Suprapubic skin (tissue), 4 donors: ENCODE results near the gene ENOX2. TPM values are rescaled to one million over a fixed set of nuclear protein-coding genes. Genes with fewer than 3 reads are reported as not detected.

Experiments used
- DNase-seq, 2 donors: peaks; one replicate each; pipeline ENCODE4 v3.0.0-alpha.2; 2019; ENCODE audit warnings: low spot score in 2 of 2
- H3K27ac ChIP-seq: fragments of 200-600 bp; sonication (generic); one replicate; pipeline ENCODE4 v1.5.1; 2019
- H3K27me3 ChIP-seq: fragments of 200-600 bp; sonication (generic); one replicate; pipeline ENCODE4 v1.5.1; 2019
- H3K36me3 ChIP-seq: fragments of 200-600 bp; sonication (generic); one replicate; pipeline ENCODE4 v1.5.1; 2019
- H3K4me1 ChIP-seq: fragments of 200-600 bp; sonication (generic); one replicate; pipeline ENCODE4 v1.5.1; 2019
- H3K4me3 ChIP-seq: fragments of 200-600 bp; sonication (generic); one replicate; pipeline ENCODE4 v1.5.1; 2019; ENCODE audit warnings: mild to moderate bottlenecking
- H3K9me3 ChIP-seq: fragments of 200-600 bp; sonication (generic); one replicate; pipeline ENCODE4 v1.5.1; 2019
- EP300 ChIP-seq: sonication (generic); formaldehyde crosslinking; IDR thresholded peaks from one replicate; pipeline ENCODE4 v1.6.1; 2017; ENCODE audit warnings: antibody characterized with exemption
- POLR2A ChIP-seq, 2 donors: fragments of 450-650 bp; IDR thresholded peaks; one replicate each; pipeline ENCODE4 v1.6.1; 2017; ENCODE audit warnings: antibody characterized with exemption in 2 of 2, mild to moderate bottlenecking in 2 of 2, moderate library complexity in 2 of 2
- POLR2AphosphoS5 ChIP-seq, 3 donors: sonication (generic); formaldehyde crosslinking; IDR thresholded peaks; one replicate each; pipeline ENCODE4 v1.6.1; 2017; ENCODE audit warnings: antibody characterized with exemption in 3 of 3
- WGBS: methylation state at CpG from one replicate; pipeline ENCODE4 v1.1.5; 2018; 5-methylcytosine and 5-hydroxymethylcytosine counted together
- total RNA-seq, 4 donors: library from RNA; depleted of rRNA; stranded (reverse); fragments of >200 nt; gene quantifications; one replicate each; pipeline ENCODE4 v1.1.0, GENCODE V29; 2016
- TF ChIP-seq, protein P1 (sequence below), 2 donors: fragments of 200-600 bp in 1 of 2; fragments of 450-650 bp in 1 of 2; sonication (generic) in 1 of 2; IDR thresholded peaks; one replicate each; pipeline ENCODE4 v1.5.1; 2016 to 2019; ENCODE audit warnings: antibody characterized with exemption in 2 of 2, mild to moderate bottlenecking in 1 of 2, moderate library complexity in 1 of 2

Gene ENOX2
- total RNA-seq, 4 donors from 2014 or later = 9.6 to 11.1 (median 10.7) TPM

GRCh38 chrX:130771230-130771629 lies 131.8 kb downstream of the ENOX2 start:
- Histone ChIP-seq H3K4me3 (no peak overlapping the region), H3K27ac (no peak overlapping the region)
- 60% methylated on average over 2 of the region's 2 CpGs for WGBS

GRCh38 chrX:130770615-130771014 lies 132.4 kb downstream of the ENOX2 start:
- H3K4me1 ChIP-seq = no peaks in the 10 kb centered on the region

More at GRCh38 chrX:130771230-130771629, 131.8 kb downstream of the ENOX2 start:
- TF ChIP-seq, protein P1, sequence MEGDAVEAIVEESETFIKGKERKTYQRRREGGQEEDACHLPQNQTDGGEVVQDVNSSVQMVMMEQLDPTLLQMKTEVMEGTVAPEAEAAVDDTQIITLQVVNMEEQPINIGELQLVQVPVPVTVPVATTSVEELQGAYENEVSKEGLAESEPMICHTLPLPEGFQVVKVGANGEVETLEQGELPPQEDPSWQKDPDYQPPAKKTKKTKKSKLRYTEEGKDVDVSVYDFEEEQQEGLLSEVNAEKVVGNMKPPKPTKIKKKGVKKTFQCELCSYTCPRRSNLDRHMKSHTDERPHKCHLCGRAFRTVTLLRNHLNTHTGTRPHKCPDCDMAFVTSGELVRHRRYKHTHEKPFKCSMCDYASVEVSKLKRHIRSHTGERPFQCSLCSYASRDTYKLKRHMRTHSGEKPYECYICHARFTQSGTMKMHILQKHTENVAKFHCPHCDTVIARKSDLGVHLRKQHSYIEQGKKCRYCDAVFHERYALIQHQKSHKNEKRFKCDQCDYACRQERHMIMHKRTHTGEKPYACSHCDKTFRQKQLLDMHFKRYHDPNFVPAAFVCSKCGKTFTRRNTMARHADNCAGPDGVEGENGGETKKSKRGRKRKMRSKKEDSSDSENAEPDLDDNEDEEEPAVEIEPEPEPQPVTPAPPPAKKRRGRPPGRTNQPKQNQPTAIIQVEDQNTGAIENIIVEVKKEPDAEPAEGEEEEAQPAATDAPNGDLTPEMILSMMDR (IDR thresholded peaks at IDR 0.05) = no peak
- TF ChIP-seq POLR2AphosphoS5 (IDR thresholded peaks at IDR 0.05) (no peak), POLR2A (IDR thresholded peaks at IDR 0.05) (no peak), EP300 (no peak)
- DNase-seq = no peak
- H3K4me1 ChIP-seq = no peaks in the 10 kb centered on the region
- H3K9me3 ChIP-seq = no peaks in the 10 kb centered on the region
- no peaks in the 10 kb centered on the region for H3K27me3 ChIP-seq
- H3K36me3 ChIP-seq = no peaks in the 10 kb centered on the region

GRCh38 chrX:130769835-130770234 lies 133.2 kb downstream of the ENOX2 start:
- no peaks in the 10 kb centered on the region for H3K27me3 ChIP-seq
- no peak overlapping the region for H3K27ac ChIP-seq
- no peak for DNase-seq
- no peaks in the 10 kb centered on the region for H3K36me3 ChIP-seq
- WGBS = 59% methylated on average over 4 of the region's 4 CpGs
- H3K4me1 ChIP-seq = no peaks in the 10 kb centered on the region
- no peaks in the 10 kb centered on the region for H3K9me3 ChIP-seq
- H3K4me3 ChIP-seq = no peak overlapping the region
- TF ChIP-seq, protein P1 (IDR thresholded peaks at IDR 0.05) = no peak
- TF ChIP-seq EP300 = no peak
- TF ChIP-seq POLR2A (IDR thresholded peaks at IDR 0.05) = no peak
- TF ChIP-seq POLR2AphosphoS5 (IDR thresholded peaks at IDR 0.05) = no peak

More at GRCh38 chrX:130770615-130771014, 132.4 kb downstream of the ENOX2 start:
- Histone ChIP-seq H3K4me3 (no peak overlapping the region), H3K36me3 (no peaks in the 10 kb centered on the region), H3K27ac (no peak overlapping the region), H3K27me3 (no peaks in the 10 kb centered on the region), H3K9me3 (no peaks in the 10 kb centered on the region)
- DNase-seq = no peak
- TF ChIP-seq POLR2A (IDR thresholded peaks at IDR 0.05) = no peak
- TF ChIP-seq POLR2AphosphoS5 (IDR thresholded peaks at IDR 0.05) = no peak
- TF ChIP-seq, protein P1 (IDR thresholded peaks at IDR 0.05) = no peak
- no peak for TF ChIP-seq EP300
- 49% methylated on average over 3 of the region's 3 CpGs for WGBS

DNA sequence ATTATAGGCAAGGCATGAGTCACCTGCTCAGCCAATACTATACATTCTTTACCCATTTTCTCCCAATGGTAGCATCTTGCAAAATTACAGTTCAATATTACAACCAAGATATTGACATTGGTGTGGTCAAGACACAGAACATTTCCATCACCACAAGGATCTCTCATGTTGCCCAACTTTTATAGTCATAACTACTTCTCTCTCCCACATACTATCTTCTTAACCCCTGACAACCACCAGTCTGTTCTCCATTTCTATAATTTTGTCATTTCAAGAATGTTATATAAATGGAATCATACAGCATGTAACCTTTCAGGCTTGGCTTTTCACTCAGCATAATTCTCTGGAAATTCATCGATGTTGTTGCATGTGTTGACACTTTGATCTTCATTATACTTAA lies 144.9 kb downstream of the ENOX2 start:
- no peak overlapping the region for H3K4me3 ChIP-seq
- H3K9me3 ChIP-seq = no peaks in the 10 kb centered on the region
- no peak for DNase-seq
- TF ChIP-seq POLR2A (IDR thresholded peaks at IDR 0.05) (no peak), EP300 (no peak), POLR2AphosphoS5 (IDR thresholded peaks at IDR 0.05) (no peak)
- TF ChIP-seq, protein P1 (IDR thresholded peaks at IDR 0.05) = no peak
- no peaks in the 10 kb centered on the region for H3K36me3 ChIP-seq
- WGBS = 88% methylated on average over 1 of the region's 1 CpG
- no peaks in the 10 kb centered on the region for H3K4me1 ChIP-seq
- no peaks in the 10 kb centered on the region for H3K27me3 ChIP-seq
- no peak overlapping the region for H3K27ac ChIP-seq

- H3K4me3 ChIP-seq = no peak overlapping the region
- H3K4me1 ChIP-seq = no peaks in the 10 kb centered on the region
- no peaks in the 10 kb centered on the region for H3K36me3 ChIP-seq
- no peak for DNase-seq
- TF ChIP-seq, protein P1 (IDR thresholded peaks at IDR 0.05) = no peak
- TF ChIP-seq POLR2A (IDR thresholded peaks at IDR 0.05) (no peak), EP300 (no peak), POLR2AphosphoS5 (IDR thresholded peaks at IDR 0.05) (no peak)
- H3K27ac ChIP-seq = no peak overlapping the region
- H3K27me3 ChIP-seq = no peaks in the 10 kb centered on the region
- no peaks in the 10 kb centered on the region for H3K9me3 ChIP-seq
- 62% methylated on average over 4 of the region's 4 CpGs for WGBS
Measured at GRCh38 chrX:130756233-130756632, 146.8 kb downstream of the ENOX2 start.
